Measurements from ENCODE around the gene BZW1.
"Not testable (repeated sequence)": the region's sequence is repeated elsewhere in the genome, so short reads cannot be mapped to it uniquely, and the experiment has no call there.

Gene BZW1

DNA sequence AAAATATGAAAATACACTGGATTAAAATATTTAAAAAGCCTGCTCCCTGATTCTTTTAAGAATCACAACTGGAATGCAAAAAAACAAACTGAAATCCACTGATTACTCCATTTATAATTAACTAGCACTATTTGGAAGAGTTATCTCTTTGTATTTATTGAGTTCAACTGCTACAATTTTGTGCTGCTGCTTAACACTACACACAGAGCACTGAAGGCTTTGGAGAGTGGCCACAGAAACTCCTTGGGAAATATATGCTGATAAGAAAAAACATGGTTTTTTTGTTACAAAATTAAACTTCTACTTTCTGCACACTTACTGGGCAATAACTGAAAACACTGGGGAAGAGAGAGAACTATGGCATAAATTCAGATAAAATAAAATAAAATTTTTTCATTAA, 19.8 kb upstream of the BZW1 start:
- no peak for DNase-seq (ENCODE audit: low read depth, low spot score)

DNA sequence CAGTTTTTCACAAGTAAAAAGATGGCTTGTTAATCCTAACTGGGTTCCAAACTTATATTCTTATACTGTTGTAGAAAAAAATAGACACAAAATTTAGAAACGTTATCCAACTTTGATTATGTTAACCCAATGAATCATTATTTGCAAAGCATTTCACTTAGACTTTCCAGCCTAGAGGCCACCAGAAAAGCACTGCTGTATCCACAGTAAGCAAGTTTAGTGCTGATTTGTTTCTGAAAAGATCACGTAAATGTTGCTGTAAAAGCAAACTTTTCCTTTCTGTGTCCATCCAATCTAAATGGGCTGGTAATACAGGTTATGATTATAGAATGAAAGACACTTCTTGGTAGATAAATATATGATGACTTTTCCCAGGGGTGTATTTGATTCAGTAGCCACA, 17.6 kb upstream of the BZW1 start:
- no peak for DNase-seq (ENCODE audit: low read depth, low spot score)

DNA sequence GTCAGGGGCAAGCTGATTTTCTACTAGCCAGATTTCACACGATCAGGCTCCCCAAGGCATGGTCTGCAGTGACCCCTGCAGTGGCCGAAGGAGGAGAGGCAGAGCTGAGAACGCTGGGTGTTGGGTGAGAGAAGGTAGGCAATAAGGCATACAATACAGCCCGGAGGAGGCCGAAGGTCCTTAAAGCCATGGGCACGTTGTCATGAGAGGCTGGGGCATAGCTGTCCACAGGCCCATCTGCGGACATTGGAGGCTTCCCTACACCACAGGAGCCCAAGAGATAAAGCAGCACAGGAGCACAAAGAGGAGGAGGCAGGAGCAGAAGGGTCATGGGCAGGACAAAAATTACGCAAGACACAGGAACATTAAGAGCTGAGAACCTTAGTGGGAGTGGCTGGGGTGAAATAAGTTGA, 16.7 kb upstream of the BZW1 start:
- DNase-seq (ENCODE audit: low read depth, low spot score): peak; percentile 13

DNA sequence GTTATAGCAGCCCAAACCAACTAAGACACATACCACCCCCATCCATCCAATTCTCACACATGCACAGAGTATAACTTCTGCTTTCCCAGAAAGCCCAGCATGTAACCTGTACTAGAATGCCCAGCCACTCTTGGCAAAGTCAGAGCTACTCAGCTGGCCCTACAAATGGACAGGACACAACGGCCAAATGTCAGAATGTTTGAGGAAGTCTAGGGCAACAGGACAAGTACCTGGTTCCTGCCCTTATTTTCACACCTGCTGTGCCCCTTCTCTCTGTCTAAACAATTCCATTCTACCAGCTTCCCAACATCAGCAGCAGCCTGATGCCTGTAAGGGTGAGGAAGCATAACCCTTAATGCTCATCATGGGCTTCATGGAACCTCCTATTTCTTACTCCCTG, 15.1 kb upstream of the BZW1 start:
- no peak for DNase-seq (ENCODE audit: low read depth, low spot score)

DNA sequence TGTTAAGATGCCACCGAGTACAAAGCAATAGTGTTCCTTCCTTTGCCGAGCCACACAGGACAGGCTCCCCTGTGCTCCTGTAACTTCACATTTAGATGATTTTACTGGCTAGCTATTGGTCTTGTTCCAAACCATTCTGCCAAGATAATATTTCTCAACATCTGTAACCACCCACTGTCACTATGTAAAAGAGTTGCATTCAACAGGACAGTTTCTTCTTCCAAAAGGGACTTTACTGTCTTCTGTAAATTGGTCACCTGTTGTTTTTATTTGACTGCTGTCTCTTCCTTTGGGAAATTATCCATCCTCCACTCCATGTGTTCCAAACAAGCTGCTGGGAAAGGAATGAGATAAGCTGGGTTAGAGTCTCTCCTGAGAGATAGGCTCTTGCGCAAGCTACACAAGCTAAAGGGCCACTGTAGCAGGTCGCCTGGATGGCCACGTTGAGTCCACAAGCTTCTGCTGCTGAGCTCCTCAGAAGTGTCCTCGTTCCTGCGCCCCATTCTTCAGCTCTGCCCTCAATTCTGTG, 14.4 kb upstream of the BZW1 start:
- DNase-seq (ENCODE audit: low read depth, low spot score): no peak

DNA sequence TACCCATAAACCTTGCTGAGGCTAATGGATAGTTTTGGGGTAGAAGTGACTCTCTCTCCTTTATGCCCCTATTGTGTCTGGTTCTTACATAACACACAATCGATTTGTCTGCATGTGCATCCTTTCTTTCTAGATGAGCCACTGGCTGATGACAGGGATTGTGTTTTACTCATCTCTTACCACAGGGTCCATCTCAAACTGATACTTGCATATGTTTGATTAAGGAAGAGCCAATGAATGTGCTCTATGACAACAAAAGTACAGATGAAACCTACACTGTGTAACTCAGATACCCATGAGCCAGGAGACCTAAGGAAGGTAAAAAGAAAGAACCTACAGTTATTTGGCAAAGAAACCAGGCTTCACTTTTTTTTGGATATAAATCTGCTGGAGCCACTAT, 13.2 kb upstream of the BZW1 start:
- no peak for DNase-seq (ENCODE audit: low read depth, low spot score)

DNA sequence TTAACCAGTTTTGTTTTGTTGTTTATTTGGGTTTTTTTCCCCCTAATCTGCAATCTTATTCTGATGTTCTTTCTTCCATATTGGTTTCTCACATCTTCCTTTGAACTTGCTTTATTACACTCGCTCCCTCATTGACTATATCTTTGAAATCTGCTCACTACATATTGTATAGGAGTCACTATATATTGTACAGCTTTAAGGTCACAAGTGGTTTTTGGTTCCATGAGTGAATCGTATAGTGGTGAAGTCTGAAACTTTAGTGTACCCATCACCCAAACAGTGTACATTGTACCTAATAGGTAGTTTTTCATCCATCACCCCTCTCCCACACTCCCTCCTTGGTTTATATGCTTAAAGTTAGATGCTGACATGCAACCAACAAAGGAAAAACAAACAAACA, 11.3 kb upstream of the BZW1 start:
- DNase-seq (ENCODE audit: low read depth, low spot score): no peak

DNA sequence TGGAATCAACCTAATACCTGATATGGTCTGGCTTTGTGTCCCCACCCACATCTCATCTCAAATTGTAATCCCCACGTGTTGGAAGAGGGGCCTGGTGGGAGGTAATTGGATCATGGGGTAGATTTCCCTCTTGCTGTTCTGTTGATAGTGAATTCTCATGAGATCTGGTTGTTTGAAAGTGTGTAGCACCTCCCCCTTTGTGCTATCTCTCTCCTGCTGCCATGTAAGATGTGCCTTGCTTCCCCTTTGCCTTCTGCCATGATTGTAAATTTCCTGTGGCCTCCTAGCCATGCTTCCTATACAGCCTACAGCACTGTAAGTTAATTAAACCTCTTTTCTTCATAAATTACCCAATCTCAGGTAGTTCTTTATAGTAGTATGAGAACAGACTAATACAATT, 10.3 kb upstream of the BZW1 start:
- DNase-seq (ENCODE audit: low read depth, low spot score): not testable (repeated sequence)

DNA sequence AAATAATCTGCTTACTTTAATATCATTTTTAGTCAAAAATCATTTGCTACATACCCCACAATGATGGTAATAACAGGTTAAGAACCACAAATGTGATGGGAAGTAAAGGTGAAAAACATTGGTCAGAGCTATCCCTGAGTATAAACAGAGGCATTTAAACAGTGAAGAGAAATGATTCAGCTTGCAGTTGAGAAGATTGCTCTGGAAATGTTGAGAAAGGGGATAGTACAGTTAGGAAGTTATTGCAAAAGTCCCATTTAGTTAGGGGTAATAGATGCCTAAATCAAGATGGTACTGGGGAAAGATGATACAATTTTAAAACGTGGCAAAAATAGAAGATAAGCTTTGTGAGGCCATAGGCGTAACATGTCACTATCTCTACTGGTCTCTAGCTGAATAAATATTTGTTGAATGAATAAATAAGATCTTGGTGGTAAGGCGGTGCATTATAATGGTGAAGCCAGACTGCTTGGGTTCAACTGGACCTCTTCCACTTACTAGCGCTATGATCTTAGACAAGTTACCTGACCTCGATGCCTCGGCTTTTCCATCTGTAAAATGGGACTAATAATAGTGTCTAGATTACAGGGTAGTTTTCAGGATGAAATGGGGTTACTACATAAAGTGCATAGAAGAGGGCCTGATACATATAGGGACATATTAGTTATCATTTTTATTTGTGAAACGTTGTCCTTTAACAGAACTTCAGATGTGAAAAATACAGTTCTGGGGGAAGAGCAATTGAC, 2.0 kb upstream of the BZW1 start:
- DNase-seq (ENCODE audit: low read depth, low spot score): no peak

DNA sequence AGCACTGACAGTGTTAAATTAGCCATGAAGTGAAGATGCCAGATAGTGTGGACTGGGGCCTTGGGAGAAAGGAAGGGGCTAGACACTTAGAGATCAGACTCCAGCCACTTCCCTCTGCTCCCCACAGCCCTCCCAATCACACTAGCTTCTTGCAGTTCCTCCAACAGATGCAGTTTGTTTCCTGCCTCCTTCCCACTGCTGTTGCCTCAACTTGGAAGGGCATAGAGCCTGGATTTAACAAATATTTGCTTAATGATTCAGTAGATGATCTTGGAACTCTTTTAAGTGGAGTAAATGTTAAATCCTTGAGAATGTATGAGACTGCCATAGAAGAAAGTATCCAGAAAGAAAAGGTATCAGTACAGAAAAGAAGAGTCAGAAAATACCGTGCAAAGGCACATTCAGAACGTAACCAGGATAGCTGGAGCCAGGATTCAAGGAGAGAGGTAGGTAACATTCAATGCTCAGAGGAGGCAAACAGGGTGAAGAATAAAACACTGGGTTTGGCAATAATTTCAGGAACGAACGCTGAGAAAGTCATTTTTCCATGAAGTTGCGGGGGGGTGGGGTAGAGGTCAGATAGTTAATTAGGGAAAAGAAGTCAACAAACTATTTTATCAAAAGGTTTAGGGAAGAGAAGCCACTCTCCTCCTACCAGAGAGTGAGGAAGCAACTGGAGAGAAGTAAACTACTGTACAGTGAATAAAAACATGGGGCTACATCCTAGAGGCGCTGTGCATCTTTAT, 1.3 kb upstream of the BZW1 start:
- DNase-seq (ENCODE audit: low read depth, low spot score): no peak

DNA sequence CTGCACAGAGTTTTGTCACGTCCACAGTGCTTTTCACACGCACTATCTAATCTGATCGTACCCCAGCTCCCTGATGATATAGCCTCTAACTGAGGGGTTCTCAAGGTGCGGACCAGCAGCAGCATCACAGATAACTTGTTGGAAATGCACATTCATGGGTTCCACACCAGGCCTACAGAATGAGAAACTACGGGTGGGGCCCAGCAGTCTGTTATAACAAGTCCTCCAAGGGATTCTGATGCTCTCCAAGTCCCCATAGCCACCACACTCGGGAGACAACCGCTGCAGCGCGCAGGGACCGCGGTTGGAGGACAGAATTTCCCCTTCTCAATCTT, 745 bp upstream of the BZW1 start:
- DNase-seq (ENCODE audit: low read depth, low spot score): no peak

DNA sequence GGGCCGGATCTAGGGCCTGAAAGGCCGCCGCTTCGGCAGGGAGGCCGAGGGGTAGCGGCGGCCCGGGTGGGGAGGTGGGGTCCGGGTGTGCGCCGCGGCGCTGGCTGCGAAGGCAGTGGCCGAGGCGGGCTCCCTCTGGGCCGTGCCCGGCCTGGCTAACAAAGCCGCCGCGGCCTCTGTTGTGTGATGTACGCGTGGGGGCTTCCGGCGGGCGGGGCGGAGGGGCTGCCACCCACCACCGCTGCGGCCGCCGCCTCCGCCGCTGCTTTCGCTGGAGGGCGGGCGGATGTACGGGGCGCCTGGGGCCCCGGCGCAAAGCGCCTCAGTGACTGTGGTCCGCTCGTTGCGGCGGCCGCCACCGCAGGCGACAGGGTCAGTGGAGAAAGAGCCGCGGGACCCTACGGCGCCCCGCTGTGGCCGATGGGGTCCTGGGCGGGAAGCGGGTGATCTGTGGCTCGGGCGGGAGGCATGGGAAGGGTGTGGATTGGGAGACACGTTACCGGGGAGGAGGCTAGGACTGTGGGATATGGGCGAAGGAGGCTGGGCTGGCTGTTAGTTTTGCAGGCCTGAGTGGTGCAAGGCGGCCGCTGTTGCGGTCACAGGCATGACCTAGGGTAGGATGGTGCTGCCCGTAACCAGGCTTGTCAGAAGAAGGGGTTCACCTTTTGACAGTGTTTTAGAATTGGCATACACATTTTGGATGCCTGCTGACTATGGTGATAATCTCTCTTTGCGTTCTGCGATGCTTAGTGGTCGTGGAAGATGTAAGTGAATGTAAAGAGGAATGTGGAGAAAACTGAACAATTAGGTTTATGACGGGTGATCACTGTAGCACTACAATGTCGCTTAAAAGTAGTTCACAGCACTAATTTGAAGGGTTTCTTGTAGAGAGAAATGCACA, 662 bp downstream of the BZW1 start:
- DNase-seq (ENCODE audit: low read depth, low spot score): peak; percentile 80

DNA sequence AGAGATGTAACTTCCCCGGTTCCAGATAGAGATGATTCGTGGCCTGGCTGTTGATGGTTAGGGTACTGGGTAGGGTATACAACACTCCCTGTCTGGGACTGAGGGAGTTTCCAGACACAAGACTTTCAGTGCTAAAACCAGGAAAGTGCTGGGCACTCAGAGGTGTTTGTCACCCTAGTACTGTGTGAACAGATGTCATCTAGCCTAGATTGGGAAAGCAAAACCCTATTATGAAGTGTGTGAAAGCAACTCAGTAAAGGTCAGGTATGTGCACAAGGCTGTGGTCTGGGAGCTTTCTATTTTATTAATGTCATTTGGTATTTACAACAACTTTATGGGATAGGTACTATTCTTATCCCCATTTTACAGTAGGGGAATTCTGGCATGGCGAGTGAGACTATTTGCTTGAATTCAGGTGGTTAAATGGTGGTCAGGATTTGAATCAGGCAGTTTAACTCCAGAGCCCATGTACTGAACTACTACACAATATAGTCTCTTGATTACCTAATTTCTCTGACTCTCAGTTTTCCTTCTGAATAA, 2.6 kb downstream of the BZW1 start:
- DNase-seq (ENCODE audit: low read depth, low spot score): no peak

DNA sequence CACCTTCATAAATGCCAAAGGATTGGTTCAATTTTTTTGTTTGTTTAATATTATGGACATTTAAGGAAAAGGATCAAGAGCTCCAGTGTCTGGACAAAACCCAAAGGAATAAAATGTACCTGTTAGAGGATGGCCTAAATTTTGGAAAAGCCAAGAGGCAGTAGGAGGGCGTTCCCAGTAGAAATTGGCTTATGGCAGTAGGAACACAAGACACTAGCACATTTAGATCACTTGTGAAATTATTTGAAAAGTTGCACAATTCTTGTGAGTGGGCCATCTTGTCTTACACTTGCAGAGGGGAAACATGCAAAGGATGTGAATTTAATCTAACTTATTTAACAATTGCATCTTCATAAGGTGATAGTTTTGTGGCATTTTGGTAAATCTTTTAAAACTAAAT, 3.2 kb downstream of the BZW1 start:
- DNase-seq (ENCODE audit: low read depth, low spot score): no peak

DNA sequence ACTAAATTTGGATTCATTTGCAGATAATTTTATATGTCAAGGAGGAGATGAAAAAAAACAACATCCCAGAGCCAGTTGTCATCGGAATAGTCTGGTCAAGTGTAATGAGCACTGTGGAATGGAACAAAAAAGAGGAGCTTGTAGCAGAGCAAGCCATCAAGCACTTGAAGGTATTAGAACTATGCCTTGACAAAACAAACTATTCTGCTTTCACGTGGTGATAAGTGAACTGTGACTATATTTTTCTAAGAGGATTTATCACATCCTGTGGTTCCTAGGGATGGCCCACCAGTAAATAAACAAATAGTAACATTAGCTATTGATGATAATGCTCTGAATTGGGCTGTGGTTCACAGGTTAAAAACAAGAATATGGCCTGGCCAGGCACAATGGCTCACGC, 7.0 kb downstream of the BZW1 start:
- not testable (repeated sequence) for DNase-seq (ENCODE audit: low read depth, low spot score)

DNA sequence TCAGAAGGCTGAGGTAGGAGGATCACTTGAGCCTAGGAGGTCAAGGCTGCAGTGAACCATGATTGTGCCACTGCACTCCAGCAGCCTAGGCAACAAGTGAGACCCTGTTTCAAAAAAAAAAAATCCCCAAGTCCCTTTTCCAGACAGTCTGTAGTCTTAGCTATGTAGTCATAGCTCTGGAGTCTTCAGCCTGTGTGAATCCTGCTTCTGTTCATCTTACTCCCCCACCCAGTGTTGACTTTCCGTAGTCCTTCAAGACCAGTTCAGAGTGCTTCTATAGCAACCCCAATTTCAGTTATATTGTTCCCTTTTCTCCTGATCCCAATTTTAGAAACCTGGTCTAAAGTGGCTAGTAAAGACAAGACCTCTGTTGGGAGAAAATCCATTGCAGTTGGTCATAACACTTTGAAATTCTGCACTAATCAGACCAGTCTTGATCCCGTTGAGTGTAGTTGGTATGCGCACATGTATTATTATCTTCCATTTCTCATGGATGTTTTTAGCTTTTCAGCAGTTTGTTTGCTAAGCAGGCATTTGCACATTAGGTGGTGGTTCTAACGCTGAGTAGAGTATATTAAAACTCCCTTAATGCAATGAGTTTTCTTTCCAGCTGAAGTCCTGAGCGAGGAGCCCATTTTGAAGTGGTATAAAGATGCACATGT, 9.0 kb downstream of the BZW1 start:
- DNase-seq (ENCODE audit: low read depth, low spot score): no peak

DNA sequence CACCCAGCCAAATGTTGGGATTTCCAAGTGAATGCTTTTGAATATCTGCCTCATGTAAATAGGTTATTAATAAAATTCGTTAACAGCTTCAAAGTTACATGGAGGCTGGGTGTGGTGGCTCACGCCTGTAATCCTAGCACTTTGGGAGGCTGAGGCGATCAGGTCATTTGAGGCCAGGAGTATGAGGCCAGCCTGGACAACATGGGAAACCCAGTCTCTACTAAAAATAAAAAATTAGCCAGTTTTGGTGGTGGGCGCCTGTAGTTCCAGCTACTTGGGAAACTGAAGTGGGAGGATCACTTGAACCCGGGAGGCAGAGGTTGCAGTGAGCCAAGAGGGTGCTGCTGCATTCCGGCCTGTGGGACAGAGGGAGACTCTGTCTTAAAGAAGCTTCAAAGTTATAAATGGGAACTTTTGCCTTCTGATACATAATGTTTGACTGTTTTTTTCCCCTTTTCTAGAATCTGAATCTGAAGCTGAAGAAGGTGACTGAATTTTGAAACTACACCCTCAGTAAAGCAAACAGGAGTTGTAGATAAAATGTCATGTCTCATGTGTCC, 10.1 kb downstream of the BZW1 start:
- DNase-seq (ENCODE audit: low read depth, low spot score): no peak

DNA sequence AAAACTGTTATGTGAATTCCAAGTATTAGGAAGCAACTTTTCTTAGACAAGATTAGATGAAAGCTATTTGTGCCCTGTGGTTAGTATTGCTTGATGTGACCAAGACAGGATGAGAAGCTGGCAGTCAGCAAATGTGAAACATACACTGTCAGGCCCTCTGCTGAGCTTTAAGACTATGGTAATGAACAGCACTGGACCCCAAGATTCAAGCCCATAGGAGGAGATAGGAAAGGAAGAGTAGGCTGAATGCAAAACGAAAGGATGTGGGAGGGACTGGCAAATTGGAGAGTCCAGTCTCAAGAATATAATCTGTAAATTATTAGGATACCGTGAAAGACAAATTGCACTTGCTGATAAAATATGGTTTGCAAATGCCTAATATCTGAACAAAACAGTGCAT, 16.4 kb downstream of the BZW1 start:
- DNase-seq (ENCODE audit: low read depth, low spot score): no peak

DNA sequence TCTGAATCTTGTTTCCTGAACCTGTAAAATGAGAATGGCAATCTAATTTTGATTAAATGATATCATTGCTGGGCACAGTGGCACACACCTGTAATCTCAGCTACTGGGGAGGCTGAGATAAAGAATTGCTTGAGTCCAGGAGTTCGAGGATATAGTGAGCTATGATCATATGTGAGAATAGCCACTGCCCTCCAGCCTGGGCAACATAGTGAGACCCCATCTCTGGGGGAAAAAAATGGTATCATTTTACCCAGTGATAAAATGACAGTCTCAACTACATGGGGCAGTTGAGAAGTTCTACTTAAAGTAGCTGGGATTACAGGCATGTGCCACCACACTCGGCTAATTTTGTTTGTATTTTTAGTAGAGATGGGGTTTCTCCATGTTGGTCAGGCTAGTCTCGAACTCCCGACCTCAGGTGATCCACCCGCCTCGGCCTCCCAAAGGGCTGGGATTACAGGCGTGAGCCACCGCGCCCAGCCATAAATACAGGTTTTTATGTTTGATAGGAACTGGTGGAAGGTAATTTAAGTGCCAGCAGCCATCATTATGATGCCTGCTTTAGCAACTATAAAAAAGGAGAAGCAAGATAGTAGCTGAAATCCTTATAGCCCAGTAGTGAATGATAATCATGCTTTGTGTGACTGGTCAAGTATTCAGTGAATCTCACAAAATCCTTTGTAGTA, 17.0 kb downstream of the BZW1 start:
- no peak for DNase-seq (ENCODE audit: low read depth, low spot score)

DNA sequence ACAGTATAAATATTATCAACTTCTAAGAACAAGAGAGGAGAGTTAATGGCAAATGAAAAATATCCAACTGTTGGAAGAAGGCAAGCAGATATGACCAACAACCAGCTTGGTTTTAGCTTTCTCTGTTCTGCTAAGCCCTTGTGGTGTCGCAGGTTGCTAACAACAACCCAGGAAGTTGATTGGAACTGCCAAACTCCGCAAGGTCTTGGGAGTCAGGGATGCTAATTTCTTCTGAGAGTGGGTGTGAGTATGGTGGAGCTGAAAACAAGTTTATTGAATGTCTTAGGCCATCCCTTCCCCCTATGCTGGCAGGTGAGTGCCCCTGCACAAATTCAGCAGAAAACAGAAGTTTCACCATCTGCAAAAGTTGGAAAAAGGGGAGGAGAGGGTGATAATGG, 17.5 kb downstream of the BZW1 start:
- no peak for DNase-seq (ENCODE audit: low read depth, low spot score)

DNA sequence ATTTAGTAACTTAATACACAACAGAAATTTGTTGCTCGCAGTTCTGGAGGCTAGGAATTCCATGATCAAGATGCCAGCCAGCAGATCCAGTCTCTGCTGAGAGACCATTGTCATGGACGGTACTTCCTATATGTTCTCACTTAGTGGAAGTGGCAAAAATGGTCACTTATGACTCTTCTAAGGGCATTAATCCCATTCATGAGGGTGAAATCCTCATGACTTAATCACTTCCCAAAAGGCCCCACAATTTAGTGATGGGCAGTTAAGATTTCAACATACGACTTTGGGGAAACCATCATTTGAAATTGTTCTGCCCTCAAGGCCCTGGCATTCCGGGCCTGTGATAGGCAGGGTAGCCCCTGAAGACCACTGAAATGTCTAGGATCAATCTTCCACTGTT, 23.0 kb downstream of the BZW1 start:
- DNase-seq (ENCODE audit: low read depth, low spot score): no peak

Measured in ELF-1 (cell line).